Activated CD8-positive, alpha-beta memory T cell treated with anti-CD3 and anti-CD28 coated beads, Interleukin-2, amount 10 ng/mL, durations not matched to agents 7 days and 5 days (primary cell): Measurements from ENCODE around the gene MICAL3. TPM values are rescaled to one million over a fixed set of nuclear protein-coding genes. Genes with fewer than 3 reads are reported as not detected.

Source experiments
- ATAC-seq: fragments of 150-1000 bp; cut with Tn5 transposase; one replicate; pipeline ENCODE4 v1.10.0; 2021; ENCODE audit warnings: moderate library complexity
- CTCF ChIA-PET: fragments of 350-600 bp; sonication (Branson Sonifier 250); formaldehyde crosslinking; loops from one replicate; lab custom pipeline; 2021; ENCODE audit warnings: antibody characterized with exemption; lab: Charles Lee
- DNase-seq: peaks from one replicate; pipeline ENCODE4 v3.0.0-alpha.2; 2020
- H3K27ac Mint-ChIP-seq: one replicate; pipeline ENCODE4 v1.8.0; 2021; ENCODE audit warnings: mild to moderate bottlenecking, mixed read lengths
- H3K27me3 Mint-ChIP-seq: one replicate; pipeline ENCODE4 v1.8.0; 2021; ENCODE audit warnings: mixed read lengths
- H3K36me3 Mint-ChIP-seq: one replicate; pipeline ENCODE4 v1.8.0; 2021; ENCODE audit warnings: mild to moderate bottlenecking, mixed read lengths
- H3K4me1 Mint-ChIP-seq: one replicate; pipeline ENCODE4 v1.8.0; 2021; ENCODE audit warnings: mixed read lengths
- H3K4me3 Mint-ChIP-seq: one replicate; pipeline ENCODE4 v1.8.0; 2021; ENCODE audit warnings: mild to moderate bottlenecking, moderate library complexity, mixed read lengths
- H3K9me3 Mint-ChIP-seq: one replicate; pipeline ENCODE4 v1.8.0; 2022; ENCODE audit warnings: low read depth, mixed read lengths
- total RNA-seq, 2 experiments: library from RNA; stranded (reverse); gene quantifications; one replicate each; pipeline ENCODE4 v1.2.3, GENCODE V29; 2021

MICAL3 gene
- total RNA-seq, 2 experiments from 2014 or later, result 38.8 to 41.7 TPM

GRCh38 chr22:17982572-17983141 is 41.7 kb downstream of the MICAL3 start:
- H3K4me3 Mint-ChIP-seq, result no peak overlapping the region
- CTCF ChIA-PET, result no interaction called here
- no peak for DNase-seq
- no peak for ATAC-seq
- H3K27me3 Mint-ChIP-seq, result no peaks in the 10 kb centered on the region
- no peak overlapping the region for H3K27ac Mint-ChIP-seq
- peaks cover 3% of the 10 kb centered on the region for H3K36me3 Mint-ChIP-seq
- no peaks in the 10 kb centered on the region for H3K9me3 Mint-ChIP-seq
- peaks cover 36% of the 10 kb centered on the region for H3K4me1 Mint-ChIP-seq

GRCh38 chr22:17981497-17981896 is 42.9 kb downstream of the MICAL3 start:
- Mint-ChIP-seq H3K36me3 (peaks cover 6% of the 10 kb centered on the region), H3K4me3 (no peak overlapping the region), H3K9me3 (no peaks in the 10 kb centered on the region), H3K27ac (no peak overlapping the region), H3K27me3 (no peaks in the 10 kb centered on the region), H3K4me1 (peaks cover 36% of the 10 kb centered on the region)
- no peak for ATAC-seq
- CTCF ChIA-PET, result no interaction called here
- no peak for DNase-seq

GRCh38 chr22:17980638-17981051 is 43.7 kb downstream of the MICAL3 start:
- DNase-seq (peak; percentile 67), ATAC-seq (peak; percentile 78)
- CTCF ChIA-PET, result interaction anchor here (0.9 kb wide), 1 partner anchor 96 kb away, joined by 3 read pairs; no protein-coding TSS in a partner anchor
- Mint-ChIP-seq H3K27me3 (no peaks in the 10 kb centered on the region), H3K9me3 (no peaks in the 10 kb centered on the region), H3K36me3 (peaks cover 6% of the 10 kb centered on the region), H3K4me3 (peak overlapping the region; percentile 42), H3K4me1 (peaks cover 38% of the 10 kb centered on the region), H3K27ac (peak overlapping the region; percentile 11)

GRCh38 chr22:17980015-17980590 is 44.3 kb downstream of the MICAL3 start:
- ATAC-seq, result no peak
- Mint-ChIP-seq H3K4me3 (peak overlapping the region; percentile 42), H3K36me3 (peaks cover 6% of the 10 kb centered on the region), H3K4me1 (peaks cover 38% of the 10 kb centered on the region), H3K27ac (no peak overlapping the region), H3K9me3 (no peaks in the 10 kb centered on the region), H3K27me3 (no peaks in the 10 kb centered on the region)
- DNase-seq, result no peak
- CTCF ChIA-PET, result interaction anchor here (0.9 kb wide), 1 partner anchor 96 kb away, joined by 3 read pairs; no protein-coding TSS in a partner anchor

GRCh38 chr22:17978027-17978426 is 46.3 kb downstream of the MICAL3 start:
- H3K4me1 Mint-ChIP-seq, result peaks cover 34% of the 10 kb centered on the region
- H3K36me3 Mint-ChIP-seq, result peaks cover 6% of the 10 kb centered on the region
- no peak for ATAC-seq
- no peaks in the 10 kb centered on the region for H3K27me3 Mint-ChIP-seq
- DNase-seq, result no peak
- no peak overlapping the region for H3K27ac Mint-ChIP-seq
- H3K9me3 Mint-ChIP-seq, result no peaks in the 10 kb centered on the region
- no peak overlapping the region for H3K4me3 Mint-ChIP-seq
- CTCF ChIA-PET, result interaction anchor here (0.8 kb wide), 1 partner anchor 98 kb away, joined by 3 read pairs; no protein-coding TSS in a partner anchor

- no peaks in the 10 kb centered on the region for H3K9me3 Mint-ChIP-seq
- no peak for ATAC-seq
- CTCF ChIA-PET, result no interaction called here
- no peak overlapping the region for H3K4me3 Mint-ChIP-seq
- peaks cover 32% of the 10 kb centered on the region for H3K4me1 Mint-ChIP-seq
- no peaks in the 10 kb centered on the region for H3K27me3 Mint-ChIP-seq
- peaks cover 6% of the 10 kb centered on the region for H3K36me3 Mint-ChIP-seq
- no peak overlapping the region for H3K27ac Mint-ChIP-seq
- no peak for DNase-seq
Measured at GRCh38 chr22:17977371-17977770, 47.0 kb downstream of the MICAL3 start.

GRCh38 chr22:17976121-17976520 is 48.2 kb downstream of the MICAL3 start:
- H3K9me3 Mint-ChIP-seq, result no peaks in the 10 kb centered on the region
- H3K27ac Mint-ChIP-seq, result no peak overlapping the region
- ATAC-seq, result no peak
- no peak overlapping the region for H3K4me3 Mint-ChIP-seq
- H3K27me3 Mint-ChIP-seq, result no peaks in the 10 kb centered on the region
- H3K4me1 Mint-ChIP-seq, result peaks cover 28% of the 10 kb centered on the region
- DNase-seq, result no peak
- CTCF ChIA-PET, result interaction anchor here (1.0 kb wide), 1 partner anchor 19 kb away, joined by 3 read pairs; no protein-coding TSS in a partner anchor
- peaks cover 6% of the 10 kb centered on the region for H3K36me3 Mint-ChIP-seq

GRCh38 chr22:17974703-17975372 is 49.5 kb downstream of the MICAL3 start:
- Mint-ChIP-seq H3K36me3 (peaks cover 6% of the 10 kb centered on the region), H3K27me3 (no peaks in the 10 kb centered on the region), H3K9me3 (no peaks in the 10 kb centered on the region), H3K4me1 (peaks cover 18% of the 10 kb centered on the region), H3K4me3 (no peak overlapping the region), H3K27ac (peak overlapping the region; percentile 58)
- CTCF ChIA-PET, result interaction anchor here (0.7 to 1.0 kb wide), 2 partner anchors 102 to 607 kb away, joined by 3 read pairs; no protein-coding TSS in a partner anchor
- peak; percentile 62 for DNase-seq
- peak; percentile 51 for ATAC-seq

- peaks cover 18% of the 10 kb centered on the region for H3K4me1 Mint-ChIP-seq
- H3K36me3 Mint-ChIP-seq, result peaks cover 6% of the 10 kb centered on the region
- no peak for ATAC-seq
- H3K9me3 Mint-ChIP-seq, result no peaks in the 10 kb centered on the region
- no peaks in the 10 kb centered on the region for H3K27me3 Mint-ChIP-seq
- H3K4me3 Mint-ChIP-seq, result no peak overlapping the region
- no peak overlapping the region for H3K27ac Mint-ChIP-seq
- CTCF ChIA-PET, result interaction anchor here (0.7 to 1.0 kb wide), 2 partner anchors 102 to 607 kb away, joined by 3 read pairs; no protein-coding TSS in a partner anchor
- DNase-seq, result no peak
Measured at GRCh38 chr22:17974087-17974486, 50.3 kb downstream of the MICAL3 start.

- no peak for DNase-seq
- H3K4me1 Mint-ChIP-seq, result peaks cover 18% of the 10 kb centered on the region
- peaks cover 6% of the 10 kb centered on the region for H3K36me3 Mint-ChIP-seq
- no peak overlapping the region for H3K27ac Mint-ChIP-seq
- H3K4me3 Mint-ChIP-seq, result no peak overlapping the region
- no peaks in the 10 kb centered on the region for H3K27me3 Mint-ChIP-seq
- CTCF ChIA-PET, result interaction anchor here (1.0 kb wide), 1 partner anchor 21 kb away, joined by 3 read pairs; no protein-coding TSS in a partner anchor
- H3K9me3 Mint-ChIP-seq, result no peaks in the 10 kb centered on the region
- no peak for ATAC-seq
Measured at GRCh38 chr22:17973217-17973616, 51.1 kb downstream of the MICAL3 start.

- H3K4me3 Mint-ChIP-seq, result no peak overlapping the region
- no peak overlapping the region for H3K27ac Mint-ChIP-seq
- H3K27me3 Mint-ChIP-seq, result no peaks in the 10 kb centered on the region
- no peak for ATAC-seq
- H3K4me1 Mint-ChIP-seq, result peaks cover 18% of the 10 kb centered on the region
- CTCF ChIA-PET, result interaction anchor here (1.0 kb wide), 1 partner anchor 22 kb away, joined by 3 read pairs; no protein-coding TSS in a partner anchor
- no peaks in the 10 kb centered on the region for H3K9me3 Mint-ChIP-seq
- H3K36me3 Mint-ChIP-seq, result peaks cover 2% of the 10 kb centered on the region
- no peak for DNase-seq
Measured at GRCh38 chr22:17972385-17973191, 51.8 kb downstream of the MICAL3 start.

GRCh38 chr22:17971711-17972110 is 52.6 kb downstream of the MICAL3 start:
- DNase-seq (no peak), ATAC-seq (no peak)
- CTCF ChIA-PET, result no interaction called here
- H3K4me1 Mint-ChIP-seq, result peaks cover 18% of the 10 kb centered on the region
- H3K36me3 Mint-ChIP-seq, result peaks cover 2% of the 10 kb centered on the region
- H3K27ac Mint-ChIP-seq, result no peak overlapping the region
- H3K27me3 Mint-ChIP-seq, result no peaks in the 10 kb centered on the region
- H3K9me3 Mint-ChIP-seq, result no peaks in the 10 kb centered on the region
- no peak overlapping the region for H3K4me3 Mint-ChIP-seq

GRCh38 chr22:17970201-17970708 is 54.1 kb downstream of the MICAL3 start:
- CTCF ChIA-PET, result no interaction called here
- Mint-ChIP-seq H3K27ac (no peak overlapping the region), H3K36me3 (peaks cover 2% of the 10 kb centered on the region), H3K9me3 (no peaks in the 10 kb centered on the region), H3K27me3 (no peaks in the 10 kb centered on the region), H3K4me3 (no peak overlapping the region), H3K4me1 (peaks cover 18% of the 10 kb centered on the region)
- no peak for DNase-seq
- ATAC-seq, result no peak
